ENCODE data around the gene FAM53A.

- TF ChIP-seq CTCF (conservative IDR thresholded peaks at IDR 0.05), result no peak
- no peak for TF ChIP-seq ZFX (IDR thresholded peaks at IDR 0.05)
These were observed 74.0 kb downstream of the FAM53A start for GRCh38 chr4:1609901-1610790.
